NCI-H82 treated with DMSO at 0.1 percent for 48 hours (cell line): Measurements from ENCODE around the gene OPRL1.

ENCODE experiments used
- DNase-seq: peaks from one replicate; lab custom pipeline; 2025; ENCODE audit not compliant: unreplicated experiment; lab: John Stamatoyannopoulos, UW

Gene OPRL1

GRCh38 chr20:64080013-64080812 lies at the start of gene OPRL1:
Gene OPRL1, plus strand, starts transcription at chr20:64080082. Its CDS starts 12,639 bp downstream, at chr20:64092721.
- DNase-seq, result no peak

GRCh38 chr20:64030371-64031134 lies 49.3 kb upstream of the OPRL1 start:
- DNase-seq, result no peak

DNA sequence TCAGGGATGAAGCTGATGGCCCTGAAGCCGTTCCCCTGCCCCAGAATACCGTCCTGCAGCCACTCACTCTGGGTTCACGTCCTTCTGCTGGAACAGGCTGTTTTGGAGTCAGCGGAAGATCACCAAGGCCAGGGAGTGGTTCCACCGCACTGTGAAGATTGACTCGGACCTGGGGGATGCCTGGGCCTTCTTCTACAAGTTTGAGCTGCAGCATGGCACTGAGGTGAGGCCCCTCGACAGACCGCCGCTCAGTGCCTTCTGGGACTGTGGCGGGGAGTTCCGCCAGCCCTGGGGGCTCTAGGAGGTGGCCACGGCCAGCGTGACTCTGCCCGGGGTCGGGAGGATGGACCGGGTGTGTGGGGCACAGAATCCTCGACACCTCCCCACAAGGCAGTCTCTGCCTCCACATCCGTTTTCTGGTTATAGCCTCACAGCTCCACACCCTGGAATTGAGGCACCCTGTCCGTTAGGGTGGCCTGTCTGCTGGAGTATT lies 48.0 kb upstream of the OPRL1 start:
- DNase-seq, result no peak

- no peak for DNase-seq
These were observed 46.9 kb upstream of the OPRL1 start for GRCh38 chr20:64032706-64033624.

DNA sequence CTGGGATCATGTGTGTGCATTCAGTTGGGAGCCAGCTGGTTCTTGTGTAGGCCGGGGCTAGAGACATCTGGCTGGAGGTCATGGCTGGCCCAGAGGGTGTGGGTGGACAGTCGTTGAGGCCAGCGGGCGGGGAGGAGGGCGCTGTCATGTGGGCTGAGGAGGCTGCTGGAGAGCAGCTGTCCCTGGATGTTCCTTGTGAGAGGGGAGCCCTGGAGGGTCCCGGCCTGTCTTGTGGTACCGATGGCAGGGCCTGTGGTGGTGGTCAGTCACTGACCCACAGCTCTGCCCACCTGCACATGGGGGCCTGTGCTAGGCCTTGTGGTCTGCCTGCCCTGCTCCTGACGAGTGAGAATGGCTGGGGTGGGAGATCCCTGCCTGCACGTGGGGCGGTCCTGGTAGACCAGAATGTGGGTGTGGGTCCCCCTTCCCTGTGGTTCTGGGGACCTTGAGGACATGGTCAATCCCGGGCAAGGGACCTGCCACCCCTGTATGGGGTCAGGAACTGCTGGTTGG lies 45.8 kb upstream of the OPRL1 start:
- DNase-seq, result no peak

GRCh38 chr20:64035066-64035932 lies 44.6 kb upstream of the OPRL1 start:
- DNase-seq, result no peak

DNA sequence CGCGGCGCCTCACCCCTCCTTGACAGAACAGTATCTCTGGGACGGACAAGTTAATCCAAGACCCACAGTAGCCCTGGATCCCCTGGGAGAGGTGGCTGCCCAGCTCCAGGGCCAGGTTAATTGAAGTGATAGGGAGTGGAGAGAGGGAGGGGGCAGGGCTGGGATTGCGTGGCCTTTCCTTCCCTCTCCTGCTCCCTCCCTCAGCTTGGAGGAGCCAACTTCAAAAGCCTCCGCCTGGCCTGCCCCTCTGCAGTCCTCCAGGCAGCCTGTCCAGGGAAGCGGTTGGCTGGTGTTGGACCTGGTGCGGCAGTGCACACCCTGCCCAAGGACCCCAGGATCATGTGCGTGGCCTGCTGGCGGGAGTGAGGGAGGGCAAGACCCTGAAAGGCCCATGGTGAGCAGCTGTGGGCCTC lies 43.9 kb upstream of the OPRL1 start, which contains the start of gene C20orf204:
TSS of gene C20orf204 (plus strand) at position 250 of the 413 bp plus-strand sequence. CDS start at position 392, 142 bp downstream.
- no peak for DNase-seq

DNA sequence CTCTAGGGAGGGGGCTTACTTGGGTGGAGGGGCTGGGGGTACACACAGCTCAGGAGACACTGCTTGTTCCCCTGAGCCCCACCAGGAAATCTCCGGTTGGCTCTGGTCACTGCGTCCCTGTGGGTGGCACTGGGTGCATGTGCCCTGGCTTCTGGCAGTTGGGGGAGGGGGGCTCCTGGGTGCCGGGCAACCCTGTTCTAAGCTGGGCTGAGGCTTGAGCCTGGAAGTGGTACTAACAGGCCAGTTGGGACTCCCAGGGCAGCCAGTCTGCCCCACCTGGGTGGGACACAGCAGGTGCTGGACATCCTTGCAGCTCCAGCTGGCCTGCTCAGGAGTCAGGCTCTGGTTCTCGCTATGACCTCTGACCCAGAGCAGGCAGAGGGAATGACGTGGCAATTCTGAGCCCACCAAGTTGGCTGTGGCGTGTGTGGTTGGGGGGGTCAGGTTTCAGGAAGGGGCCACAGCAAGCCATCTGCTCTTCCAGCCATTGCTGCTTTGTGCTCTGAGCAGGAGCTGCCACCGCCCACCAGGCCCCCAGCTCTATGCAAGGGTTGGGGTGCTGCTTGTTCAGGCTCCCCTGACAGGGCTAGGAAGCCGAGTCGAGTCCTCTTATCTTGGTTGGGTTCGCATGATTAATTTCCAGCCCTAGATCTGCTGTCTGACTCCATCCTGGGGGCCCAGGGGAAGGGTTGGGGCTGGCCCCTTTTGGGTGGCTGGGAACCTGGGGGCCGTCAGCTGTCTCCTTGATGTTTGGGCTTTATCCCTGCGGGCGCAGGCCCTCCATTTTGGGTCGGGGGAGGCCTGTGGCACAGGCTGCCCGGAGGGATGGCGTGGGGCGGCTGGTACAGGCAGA lies 43.3 kb upstream of the OPRL1 start:
- no peak for DNase-seq

- no peak for DNase-seq
These were observed 42.7 kb upstream of the OPRL1 start for GRCh38 chr20:64037199-64037497.

DNA sequence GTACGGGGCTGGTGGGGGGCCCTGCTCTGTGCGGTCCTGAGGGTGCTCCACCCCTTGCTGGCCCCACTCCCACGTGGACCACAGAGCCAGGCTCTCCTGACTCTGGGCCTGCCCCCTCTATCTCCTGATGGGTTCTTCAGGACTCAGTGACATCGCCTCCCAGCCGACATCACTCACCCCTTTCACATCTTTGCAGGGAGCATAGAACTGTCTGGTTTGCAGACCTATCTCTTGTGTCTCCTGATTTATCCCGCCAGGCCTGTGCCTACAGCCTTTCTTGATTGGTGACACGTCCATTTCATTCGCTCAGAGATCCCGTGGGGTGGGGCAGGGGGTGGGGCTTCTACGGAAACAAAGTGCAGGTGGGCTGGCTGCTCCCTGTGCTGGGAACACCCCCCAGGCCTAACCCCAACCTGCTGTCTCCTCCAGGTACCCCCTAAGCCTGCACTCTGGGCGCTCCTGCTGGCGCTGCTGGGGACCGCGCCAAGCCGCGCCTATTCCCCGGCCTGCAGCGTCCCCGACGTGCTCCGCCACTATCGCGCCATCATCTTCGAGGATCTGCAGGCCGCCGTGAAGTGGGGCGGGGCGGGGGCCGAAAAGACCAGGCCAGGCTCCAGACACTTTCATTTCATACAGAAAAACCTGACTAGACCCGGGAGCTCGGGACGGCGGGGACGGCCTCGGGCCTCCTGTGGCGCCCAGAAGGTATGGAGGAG lies 42.2 kb upstream of the OPRL1 start:
- no peak for DNase-seq

DNA sequence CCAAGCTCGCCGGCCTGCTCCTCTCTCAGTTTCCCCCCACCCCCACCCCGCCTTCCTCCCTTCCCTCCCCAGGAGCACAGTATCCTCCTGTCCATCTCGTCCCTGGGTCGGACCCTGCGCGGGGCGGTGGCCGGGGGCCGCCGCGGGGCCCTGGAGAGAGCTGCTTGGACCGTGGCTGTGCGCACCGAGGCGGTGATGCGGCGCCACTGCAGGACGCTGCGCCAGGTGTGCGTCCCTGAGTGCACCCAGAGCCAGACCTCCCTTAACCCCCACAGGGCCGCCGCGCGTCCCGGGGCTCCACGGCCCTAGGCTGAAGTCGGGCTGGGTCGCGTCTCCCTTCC lies 41.7 kb upstream of the OPRL1 start:
- DNase-seq, result no peak

DNA sequence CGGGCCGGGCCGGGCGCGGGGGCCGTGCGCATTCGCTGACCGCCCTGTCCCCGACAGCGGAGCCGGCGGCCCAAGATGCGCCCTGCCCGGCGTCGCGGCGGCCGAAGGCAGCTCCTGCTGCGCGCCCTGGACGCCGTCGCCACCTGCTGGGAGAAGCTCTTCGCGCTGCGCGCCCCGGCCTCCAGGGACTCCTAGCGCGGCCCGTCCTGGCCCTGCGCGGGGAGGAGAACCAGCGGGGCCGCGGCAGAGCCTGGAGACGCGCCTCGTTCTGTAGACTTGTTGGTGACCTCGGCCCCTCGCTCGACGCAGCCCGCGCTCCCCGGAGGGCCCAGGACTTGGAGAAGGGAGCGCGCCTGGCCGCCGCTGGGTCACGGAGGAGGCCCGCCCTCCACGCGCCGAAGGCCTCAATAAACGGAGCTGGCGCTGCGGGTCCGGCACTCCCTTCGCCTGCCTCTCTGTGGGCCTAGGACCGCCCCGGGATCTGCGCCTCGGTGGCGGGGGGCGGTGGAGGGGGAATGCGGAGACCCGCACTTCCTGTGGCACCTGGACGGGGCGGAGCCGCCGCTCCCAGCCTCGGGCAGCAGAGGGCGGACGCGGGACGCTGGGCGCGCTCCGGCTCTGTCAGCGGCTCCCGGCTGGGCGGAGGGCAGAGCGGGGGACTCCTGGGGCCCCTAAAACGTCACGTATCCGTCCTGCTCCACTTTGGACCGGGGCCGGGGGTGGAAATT lies 41.2 kb upstream of the OPRL1 start:
- no peak for DNase-seq

DNA sequence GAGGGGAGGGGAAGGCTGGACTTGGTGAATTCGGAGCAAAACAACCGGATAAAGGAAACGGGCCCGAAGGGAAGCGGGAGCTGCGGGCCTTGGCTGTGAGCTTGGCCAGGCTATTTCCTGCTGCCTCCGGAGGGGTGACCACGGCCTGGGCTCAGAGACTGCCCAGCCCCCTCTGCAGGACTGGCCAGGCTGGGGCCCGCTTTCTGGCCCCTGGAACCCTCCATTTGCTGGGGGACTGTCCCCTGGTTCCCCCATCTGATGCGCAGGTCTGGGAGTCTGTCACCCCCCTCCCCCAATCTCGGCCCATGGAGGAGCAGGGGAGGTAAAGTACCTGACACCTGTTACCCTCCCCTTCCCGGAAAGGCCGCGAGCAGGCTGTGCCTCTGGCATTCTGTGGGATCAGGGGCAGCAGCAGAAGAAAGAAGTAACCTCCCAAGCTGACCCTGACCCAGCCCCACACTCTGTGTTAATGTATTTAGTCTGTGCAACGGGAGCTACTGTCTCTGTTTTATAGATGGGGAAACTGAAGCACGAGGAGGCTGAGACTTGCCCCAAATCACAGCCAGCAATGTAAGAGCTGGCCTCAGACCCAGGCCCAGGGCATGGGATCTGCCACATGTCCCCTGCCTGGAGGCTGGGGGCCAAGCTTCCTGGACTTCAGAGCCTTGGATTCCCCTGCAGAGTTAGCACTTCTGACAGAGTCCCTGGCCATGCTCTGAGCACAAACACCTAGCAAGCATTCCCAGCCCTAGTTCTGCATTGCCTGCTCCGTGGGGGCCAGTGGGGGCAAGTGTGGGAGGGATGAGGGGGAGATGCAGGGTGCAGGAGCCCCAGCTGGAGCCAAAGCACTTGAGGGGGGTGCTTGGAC lies 40.4 kb upstream of the OPRL1 start:
- no peak for DNase-seq

- no peak for DNase-seq
These were observed 39.4 kb upstream of the OPRL1 start for GRCh38 chr20:64040231-64041039.

DNA sequence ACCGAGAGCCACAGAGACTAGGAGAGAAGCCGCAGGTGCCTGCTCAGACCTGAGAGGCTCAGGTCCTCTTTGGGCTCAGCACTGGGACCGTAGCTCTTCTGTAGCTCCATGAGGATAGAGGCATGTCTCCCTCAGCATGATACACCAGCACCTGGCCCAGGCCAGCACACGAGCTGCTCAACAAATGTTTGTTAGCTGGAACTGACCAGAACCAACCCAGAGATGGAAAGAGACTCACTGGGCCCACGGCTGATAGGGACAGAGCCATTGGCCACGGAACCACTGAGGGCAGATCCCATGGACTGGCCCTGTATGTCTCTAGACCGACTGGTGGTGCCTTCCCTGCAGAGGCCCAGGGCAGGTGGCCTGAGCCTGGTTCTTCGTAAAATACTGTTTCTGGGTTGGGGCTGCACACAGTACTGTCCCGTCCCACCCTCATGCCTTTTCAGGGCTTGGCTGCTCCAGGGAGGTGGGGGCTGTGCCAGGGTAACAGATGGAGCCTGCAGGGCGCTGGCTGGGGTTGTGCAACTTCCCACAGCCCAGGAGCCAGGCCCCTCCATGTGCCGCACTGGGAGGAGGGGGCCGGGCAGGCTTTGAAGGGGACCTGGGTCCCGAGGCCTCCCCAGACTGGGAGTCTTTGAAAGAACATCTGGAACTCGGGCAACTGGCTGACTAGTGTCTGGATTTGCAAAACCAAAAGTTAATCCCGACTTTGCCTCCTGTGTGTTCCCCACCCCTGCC lies 38.7 kb upstream of the OPRL1 start:
- no peak for DNase-seq

DNA sequence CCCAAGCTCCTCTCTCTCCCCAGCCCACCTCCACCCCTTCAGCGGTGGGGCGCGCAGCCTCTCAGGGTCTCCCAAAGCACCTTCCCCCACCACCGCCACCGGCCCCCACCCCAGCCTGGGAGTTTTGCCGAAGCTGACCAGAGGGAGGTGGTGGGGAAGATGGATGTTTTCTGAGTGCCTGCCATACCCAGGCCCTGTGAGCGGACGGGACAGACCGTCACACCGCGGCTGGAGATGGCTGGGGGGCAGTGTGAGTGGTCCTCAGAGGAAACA lies 38.2 kb upstream of the OPRL1 start:
- DNase-seq, result no peak
